H1 (cell line): Measurements from ENCODE around the gene DCLRE1A. TPM values are rescaled to one million over a fixed set of nuclear protein-coding genes. Genes with fewer than 3 reads are reported as not detected.

ENCODE experiments used
- CTCF ChIA-PET: fragments of 300-600 bp; sonication (Branson Sonifier 250); formaldehyde crosslinking; loops from one replicate; lab custom pipeline; 2021; ENCODE audit not compliant: partially characterized antibody; lab: Charles Lee
- POLR2A ChIA-PET: fragments of 300-600 bp; sonication (Branson Sonifier 250); formaldehyde crosslinking; loops from one replicate; lab custom pipeline; 2021; ENCODE audit warnings: inconsistent platforms; ENCODE audit not compliant: partially characterized antibody; lab: Charles Lee
- DNase-seq, 2 experiments: peaks; one replicate each; pipeline versions ENCODE4 v3.0.0 to v3.0.0-alpha.2; 2010 to 2022; ENCODE audit warnings: low spot score in 2 of 2, low read depth in 1 of 2, mixed read lengths in 1 of 2
- FAIRE-seq: peaks from 2 replicates; lab custom pipeline; 2011; peaks lifted over from hg19 to GRCh38; lab: Jason Lieb, UNC
- H2AFZ ChIP-seq: 2 replicates; pipeline ENCODE4 v1.8.1; 2012; ENCODE audit warnings: low read length, inconsistent platforms
- H2AK5ac ChIP-seq: 2 replicates; pipeline ENCODE4 v1.6.1; 2013; ENCODE audit warnings: low read depth, low read length
- H2BK120ac ChIP-seq: replicated peaks from 2 replicates; pipeline ENCODE3; 2013; ENCODE audit warnings: low read depth, low read length, inconsistent platforms
- H2BK12ac ChIP-seq: 2 replicates; pipeline ENCODE4 v1.6.1; 2013; ENCODE audit warnings: low read depth, low read length
- H2BK15ac ChIP-seq: 2 replicates; pipeline ENCODE4 v1.6.1; 2013; ENCODE audit warnings: low read length
- H2BK20ac ChIP-seq: 2 replicates; pipeline ENCODE4 v1.6.1; 2013; ENCODE audit warnings: low read length
- H2BK5ac ChIP-seq: 2 replicates; pipeline ENCODE4 v1.6.1; 2013; ENCODE audit warnings: low read depth, low read length
- H3K14ac ChIP-seq: 2 replicates; pipeline ENCODE4 v1.6.1; 2013; ENCODE audit warnings: inconsistent platforms; ENCODE audit not compliant: insufficient read length
- H3K18ac ChIP-seq: 2 replicates; pipeline ENCODE4 v1.6.1; 2013; ENCODE audit warnings: low read length; ENCODE audit errors: extremely low read depth
- H3K23ac ChIP-seq: 2 replicates; pipeline ENCODE4 v1.6.1; 2013; ENCODE audit warnings: inconsistent platforms; ENCODE audit not compliant: insufficient read length
- H3K23me2 ChIP-seq: 2 replicates; pipeline ENCODE4 v1.6.1; 2013; ENCODE audit warnings: low read depth, low read length
- H3K27ac ChIP-seq: 2 replicates; pipeline ENCODE4 v1.6.1; 2011; ENCODE audit warnings: low read depth, low read length, inconsistent platforms
- H3K27me3 ChIP-seq, 4 experiments: replicated peaks in 1 of 4; 1 replicate in 1 of 4; 2 replicates in 3 of 4; pipeline versions ENCODE4 v1.6.1 to v1.8.1; 2011 to 2013; ENCODE audit warnings: low read length in 3 of 4, mild to moderate bottlenecking in 3 of 4, inconsistent platforms in 2 of 4, mixed read lengths in 2 of 4, moderate library complexity in 1 of 4; ENCODE audit not compliant: control insufficient read depth in 3 of 4, insufficient read depth in 3 of 4; ENCODE audit errors: extremely low read depth in 1 of 4
- H3K36me3 ChIP-seq, 4 experiments: 2 replicates each; pipeline versions ENCODE4 v1.6.1 to v1.8.1; 2011 to 2013; ENCODE audit warnings: mild to moderate bottlenecking in 4 of 4, low read length in 3 of 4, moderate library complexity in 2 of 4, control low read depth in 1 of 4, inconsistent platforms in 1 of 4; ENCODE audit not compliant: insufficient read depth in 4 of 4, control insufficient read depth in 2 of 4
- H3K4ac ChIP-seq: replicated peaks from 2 replicates; pipeline ENCODE3; 2013; ENCODE audit warnings: low read length, low read depth, mixed read lengths, inconsistent platforms; ENCODE audit not compliant: insufficient read length
- H3K4me1 ChIP-seq, 4 experiments: replicated peaks in 1 of 4; 1 replicate in 1 of 4; 2 replicates in 3 of 4; pipeline versions ENCODE4 v1.6.1 to v1.8.1; 2011 to 2013; ENCODE audit warnings: low read length in 3 of 4, inconsistent platforms in 2 of 4, mixed read lengths in 1 of 4; ENCODE audit not compliant: insufficient read depth in 4 of 4, control insufficient read depth in 3 of 4
- H3K4me2 ChIP-seq, 2 experiments: 2 replicates each; pipeline versions ENCODE4 v1.6.1 to v1.8.1; 2011 to 2013; ENCODE audit warnings: low read depth in 2 of 2, low read length in 2 of 2, control low read depth in 1 of 2, inconsistent platforms in 1 of 2, mild to moderate bottlenecking in 1 of 2; ENCODE audit not compliant: insufficient read depth in 1 of 2
- H3K4me3 ChIP-seq, 4 experiments: fragments of 200-600, 300-600 bp in 1 of 4; sonication (generic), shearing (Covaris generic), sonication (Bioruptor Twin) in 1 of 4; 2 replicates each; pipeline versions ENCODE4 v1.5.1 to v1.8.1; 2011 to 2016; ENCODE audit warnings: low read length in 4 of 4, low read depth in 3 of 4, control low read depth in 2 of 4, inconsistent platforms in 2 of 4, mild to moderate bottlenecking in 2 of 4, mixed read lengths in 1 of 4, moderate library complexity in 1 of 4; ENCODE audit not compliant: insufficient read depth in 2 of 4; ENCODE audit errors: extremely low read depth in 1 of 4
- H3K56ac ChIP-seq: replicated peaks from 2 replicates; pipeline ENCODE3; 2013; ENCODE audit warnings: low read depth, mild to moderate bottlenecking, mixed read lengths, low read length, inconsistent platforms; ENCODE audit not compliant: insufficient read length
- H3K79me1 ChIP-seq: 2 replicates; pipeline ENCODE4 v1.6.1; 2013; ENCODE audit warnings: low read depth, low read length, control low read depth
- H3K79me2 ChIP-seq, 2 experiments: 2 replicates each; pipeline versions ENCODE4 v1.6.1 to v1.8.1; 2012 to 2013; ENCODE audit warnings: low read length in 2 of 2, mild to moderate bottlenecking in 2 of 2, inconsistent platforms in 1 of 2; ENCODE audit not compliant: insufficient read depth in 2 of 2, control insufficient read depth in 1 of 2
- H3K9ac ChIP-seq, 4 experiments: replicated peaks in 1 of 4; 1 replicate in 1 of 4; 2 replicates in 3 of 4; pipeline versions ENCODE4 v1.6.1 to v1.8.1; 2011 to 2013; ENCODE audit warnings: low read depth in 3 of 4, low read length in 3 of 4, control low read depth in 2 of 4, mild to moderate bottlenecking in 2 of 4, moderate library complexity in 2 of 4, inconsistent platforms in 1 of 4; ENCODE audit errors: extremely low read depth in 1 of 4
- H3K9me3 ChIP-seq, 2 experiments: 2 replicates each; pipeline versions ENCODE4 v1.6.1 to v1.8.1; 2012 to 2013; ENCODE audit warnings: mild to moderate bottlenecking in 2 of 2, moderate library complexity in 2 of 2, control low read depth in 1 of 2, inconsistent platforms in 1 of 2, low read depth in 1 of 2, low read length in 1 of 2, mixed read lengths in 1 of 2; ENCODE audit not compliant: insufficient read depth in 2 of 2
- H4K20me1 ChIP-seq, 2 experiments: replicated peaks in 1 of 2; 2 replicates each; pipeline versions ENCODE3 to v1.8.1; 2011 to 2013; ENCODE audit warnings: inconsistent platforms in 2 of 2, low read length in 2 of 2, mild to moderate bottlenecking in 1 of 2; ENCODE audit not compliant: insufficient read depth in 2 of 2, control insufficient read depth in 1 of 2
- H4K5ac ChIP-seq: 2 replicates; pipeline ENCODE4 v1.6.1; 2013; ENCODE audit warnings: low read length, low read depth, mixed read lengths, inconsistent platforms; ENCODE audit not compliant: insufficient read length
- H4K8ac ChIP-seq: 2 replicates; pipeline ENCODE4 v1.8.0; 2013; ENCODE audit warnings: mild to moderate bottlenecking, moderate library complexity, low read length, inconsistent platforms; ENCODE audit not compliant: insufficient read depth; ENCODE audit errors: extremely low read depth
- H4K91ac ChIP-seq: replicated peaks from 2 replicates; pipeline ENCODE3; 2013; ENCODE audit warnings: low read length, mixed read lengths, inconsistent platforms; ENCODE audit not compliant: insufficient read length
- HDAC6 ChIP-seq: IDR thresholded peaks from one replicate; pipeline ENCODE4 v1.7.1; 2012; ENCODE audit warnings: low read depth, mild to moderate bottlenecking, inconsistent platforms, low read length, moderate library complexity
- KDM1A ChIP-seq: fragments of 200-600, 300-600 bp; sonication (generic); IDR thresholded peaks from 2 replicates; pipeline ENCODE4 v1.7.1; 2016; ENCODE audit warnings: mild to moderate bottlenecking, low read length, borderline replicate concordance
- SRF ChIP-seq: IDR thresholded peaks from 2 replicates; pipeline ENCODE4 v1.6.1; 2011; ENCODE audit warnings: mild to moderate bottlenecking, low read depth, low read length, moderate library complexity
- SUZ12 ChIP-seq: fragments of 200-600 bp; sonication (generic); IDR thresholded peaks from 2 replicates; pipeline ENCODE4 v1.6.1; 2012; ENCODE audit warnings: mild to moderate bottlenecking, inconsistent platforms, low read length, moderate library complexity, mixed read lengths
- WGBS, 2 experiments: shearing (Covaris generic) in 1 of 2; methylation state at CpG; one replicate each; pipeline versions ENCODE4 v1.1.6 to v1.1.7; 2013 to 2015; ENCODE audit warnings: low lambda C conversion rate in 2 of 2, mixed read lengths in 2 of 2, inconsistent platforms in 1 of 2, low coverage in 1 of 2, missing lambda C conversion rate in 1 of 2; ENCODE audit not compliant: insufficient replicate concordance in 2 of 2, insufficient coverage in 1 of 2, insufficient read length in 1 of 2; ENCODE audit errors: extremely low coverage in 1 of 2, missing lambda C conversion rate in 1 of 2; 5-methylcytosine and 5-hydroxymethylcytosine counted together
- polyA plus RNA-seq, 7 experiments: library from polyadenylated mRNA; depleted of rRNA in 3 of 7; stranded (reverse) in 5 of 7; unstranded in 2 of 7; fragments of >200 nt in 5 of 7; fragments of 200-250 nt in 2 of 7; gene quantifications; 1 replicate in 5 of 7; 2 replicates in 1 of 7; 4 replicates in 1 of 7; pipeline versions ENCODE4 v1.2.1 to v1.2.3, GENCODE V29; 2011 to 2013; ENCODE audit warnings: missing spikeins in 2 of 7, mixed read lengths in 2 of 7
- total RNA-seq: library from RNA; stranded (reverse); fragmentation: NEBNext Ultra II Directional; extraction: Animal tissue kit (Norgen Biotek cat#: 25700); gene quantifications from 2 replicates; pipeline ENCODE4 v1.2.1, GENCODE V29; 2021

DCLRE1A gene
- total and polyA plus RNA-seq, 2 of the 8 experiments (the other 6 are each of a cell fraction or from before 2014, with no cell fraction given) = 8.1 to 10.1 TPM

GRCh38 chr10:113890769-113891168 is 36.9 kb upstream of the DCLRE1A start:
- H4K5ac ChIP-seq = no peak overlapping the region
- H3K27me3 ChIP-seq = no peaks in the 10 kb centered on the region
- H2AK5ac ChIP-seq = no peak overlapping the region
- no peak overlapping the region for H2BK20ac ChIP-seq
- H3K4me1 ChIP-seq = no peaks in the 10 kb centered on the region
- no peak overlapping the region for H4K91ac ChIP-seq
- no peak overlapping the region for H2BK12ac ChIP-seq
- no peaks in the 10 kb centered on the region for H3K79me1 ChIP-seq
- H2BK5ac ChIP-seq = no peak overlapping the region
- H3K23ac ChIP-seq = no peak overlapping the region
- H3K18ac ChIP-seq = no peak overlapping the region
- FAIRE-seq (no peak), DNase-seq (no peak)
- ChIA-PET POLR2A (no interaction called here), CTCF (interaction anchor here (1.1 to 1.2 kb wide), 2 partner anchors 17 to 32 kb away, joined by 3 to 4 read pairs; no protein-coding TSS in a partner anchor)
- WGBS, 2 experiments = 86% methylated on average over 4 of the region's 4 CpGs; no CpG with 5 or more reads in 1 of the 2 experiments
- H3K23me2 ChIP-seq = no peaks in the 10 kb centered on the region
- H3K56ac ChIP-seq = no peak overlapping the region
- no peak overlapping the region for H4K8ac ChIP-seq
- H3K36me3 ChIP-seq = peaks cover 0 to 11% (median 4%) of the 10 kb centered on the region in 4 experiments; a peak in 2 of 8 replicates
- H2BK15ac ChIP-seq = no peak overlapping the region
- no peaks in the 10 kb centered on the region for H3K9me3 ChIP-seq
- no peak overlapping the region for H3K27ac ChIP-seq
- TF ChIP-seq SUZ12 (no peak), KDM1A (no peak), SRF (no peak), HDAC6 (no peak)
- H2BK120ac ChIP-seq = no peak overlapping the region
- no peak overlapping the region for H3K4ac ChIP-seq
- H3K4me2 ChIP-seq = no peak overlapping the region
- H3K9ac ChIP-seq = no peak overlapping the region
- no peak overlapping the region for H3K4me3 ChIP-seq
- peaks cover 0 to 2% of the 10 kb centered on the region in 2 experiments for H4K20me1 ChIP-seq
- no peak overlapping the region for H2AFZ ChIP-seq
- H3K14ac ChIP-seq = no peak overlapping the region
- H3K79me2 ChIP-seq = peaks cover 0 to 4% of the 10 kb centered on the region in 2 experiments; a peak in 2 of 4 replicates
